ENCODE results near the gene PLD4.

PLD4 gene

DNA sequence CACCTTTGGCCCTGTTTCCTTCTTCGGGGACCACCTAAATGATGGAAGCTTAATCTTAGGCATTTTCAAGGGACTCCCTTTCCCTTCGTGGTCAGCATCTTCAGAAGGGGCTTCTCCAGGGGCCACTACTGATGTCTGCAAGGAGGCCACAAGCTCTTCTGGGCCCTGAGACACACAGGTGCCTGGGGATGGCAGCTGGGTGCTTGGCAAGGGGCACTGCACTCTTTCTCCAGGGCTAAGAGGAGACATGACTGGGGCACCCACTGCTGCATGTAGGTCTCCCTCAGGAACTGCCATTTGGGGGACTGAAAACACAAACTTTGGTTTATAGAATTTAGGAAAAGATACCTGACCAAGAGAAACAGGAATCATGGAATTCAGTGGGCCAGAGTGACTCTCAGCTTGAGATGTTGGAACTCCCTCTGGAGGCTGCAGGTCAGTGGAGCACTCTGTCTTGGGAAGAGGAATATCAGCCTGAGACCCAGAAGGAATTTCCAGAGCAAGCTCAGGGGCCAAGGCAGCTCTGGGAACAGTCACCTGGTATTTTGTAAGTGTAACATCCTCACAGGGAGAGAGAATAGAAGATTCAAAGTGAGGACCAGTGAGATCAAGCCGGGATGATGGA is 16.0 kb downstream of the PLD4 start:
- TF ChIP-seq RAD21 (IDR thresholded peaks at IDR 0.05; ENCODE audit: low read depth) (peak; percentile 39; the same call in 1 of the 2 replicates), YY1 (IDR thresholded peaks at IDR 0.05; ENCODE audit: low read depth) (no peak), ZBTB7A (IDR thresholded peaks at IDR 0.05; ENCODE audit: low read depth) (no peak)

DNA sequence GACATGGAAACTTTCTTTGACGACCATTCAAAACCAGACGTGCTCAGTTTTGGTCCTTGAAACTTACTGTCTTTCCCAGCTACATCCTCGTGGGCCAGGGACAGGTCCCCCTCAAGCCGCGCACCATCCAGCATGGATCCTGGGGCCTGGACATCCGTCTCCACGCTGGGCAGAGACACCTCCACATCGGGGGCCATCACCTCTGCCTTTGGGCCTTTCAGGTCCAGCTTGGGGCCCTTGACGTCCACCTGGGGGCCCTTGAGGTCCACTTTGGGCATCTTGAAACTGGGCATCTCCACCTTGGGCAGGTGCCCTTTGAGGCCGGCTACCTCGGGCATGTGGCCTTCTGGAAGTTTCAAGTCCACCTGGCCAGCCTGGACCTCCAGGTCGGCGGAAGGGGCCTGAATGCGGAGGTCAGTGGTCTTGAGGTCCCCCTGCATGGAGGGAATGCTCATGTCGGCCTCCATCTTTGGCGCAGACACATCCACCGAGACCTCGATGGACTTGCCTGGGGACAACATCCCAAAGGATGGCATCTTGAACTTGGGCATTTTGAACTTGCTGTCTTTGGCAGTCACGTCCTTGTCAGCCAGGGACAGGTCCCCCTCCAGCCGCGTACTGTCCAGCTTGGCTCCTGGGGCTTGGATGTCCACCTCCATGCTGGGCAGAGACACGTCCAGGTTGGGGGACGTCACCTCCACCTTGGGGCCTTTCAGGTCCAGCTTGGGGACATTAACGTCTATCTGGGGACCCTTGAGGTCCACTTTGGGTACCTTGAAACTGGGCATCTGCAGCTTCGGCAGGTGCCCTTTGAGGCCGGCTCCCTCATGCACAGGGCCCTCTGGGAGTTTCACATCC is 17.1 kb downstream of the PLD4 start:
- TF ChIP-seq TCF12 (IDR thresholded peaks at IDR 0.05; ENCODE audit: low read depth) (no peak), EP300 (IDR thresholded peaks at IDR 0.05; ENCODE audit: borderline replicate concordance) (no peak), EGR1 (IDR thresholded peaks at IDR 0.05) (no peak), RAD21 (IDR thresholded peaks at IDR 0.05; ENCODE audit: low read depth) (no peak), ZBTB7A (IDR thresholded peaks at IDR 0.05; ENCODE audit: low read depth) (no peak), TEAD4 (IDR thresholded peaks at IDR 0.05) (no peak), CREB1 (IDR thresholded peaks at IDR 0.05; ENCODE audit: low read depth) (no peak), TAF1 (IDR thresholded peaks at IDR 0.05; ENCODE audit: low read depth) (no peak), FOXM1 (IDR thresholded peaks at IDR 0.05; ENCODE audit: borderline replicate concordance, low read depth) (no peak), CEBPB (IDR thresholded peaks at IDR 0.05) (no peak)
- TF ChIP-seq, protein P1, sequence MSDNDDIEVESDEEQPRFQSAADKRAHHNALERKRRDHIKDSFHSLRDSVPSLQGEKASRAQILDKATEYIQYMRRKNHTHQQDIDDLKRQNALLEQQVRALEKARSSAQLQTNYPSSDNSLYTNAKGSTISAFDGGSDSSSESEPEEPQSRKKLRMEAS (IDR thresholded peaks at IDR 0.05), result no peak
- TF ChIP-seq, protein P2, sequence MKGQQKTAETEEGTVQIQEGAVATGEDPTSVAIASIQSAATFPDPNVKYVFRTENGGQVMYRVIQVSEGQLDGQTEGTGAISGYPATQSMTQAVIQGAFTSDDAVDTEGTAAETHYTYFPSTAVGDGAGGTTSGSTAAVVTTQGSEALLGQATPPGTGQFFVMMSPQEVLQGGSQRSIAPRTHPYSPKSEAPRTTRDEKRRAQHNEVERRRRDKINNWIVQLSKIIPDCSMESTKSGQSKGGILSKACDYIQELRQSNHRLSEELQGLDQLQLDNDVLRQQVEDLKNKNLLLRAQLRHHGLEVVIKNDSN (IDR thresholded peaks at IDR 0.05), result no peak
- TF ChIP-seq, protein P3, sequence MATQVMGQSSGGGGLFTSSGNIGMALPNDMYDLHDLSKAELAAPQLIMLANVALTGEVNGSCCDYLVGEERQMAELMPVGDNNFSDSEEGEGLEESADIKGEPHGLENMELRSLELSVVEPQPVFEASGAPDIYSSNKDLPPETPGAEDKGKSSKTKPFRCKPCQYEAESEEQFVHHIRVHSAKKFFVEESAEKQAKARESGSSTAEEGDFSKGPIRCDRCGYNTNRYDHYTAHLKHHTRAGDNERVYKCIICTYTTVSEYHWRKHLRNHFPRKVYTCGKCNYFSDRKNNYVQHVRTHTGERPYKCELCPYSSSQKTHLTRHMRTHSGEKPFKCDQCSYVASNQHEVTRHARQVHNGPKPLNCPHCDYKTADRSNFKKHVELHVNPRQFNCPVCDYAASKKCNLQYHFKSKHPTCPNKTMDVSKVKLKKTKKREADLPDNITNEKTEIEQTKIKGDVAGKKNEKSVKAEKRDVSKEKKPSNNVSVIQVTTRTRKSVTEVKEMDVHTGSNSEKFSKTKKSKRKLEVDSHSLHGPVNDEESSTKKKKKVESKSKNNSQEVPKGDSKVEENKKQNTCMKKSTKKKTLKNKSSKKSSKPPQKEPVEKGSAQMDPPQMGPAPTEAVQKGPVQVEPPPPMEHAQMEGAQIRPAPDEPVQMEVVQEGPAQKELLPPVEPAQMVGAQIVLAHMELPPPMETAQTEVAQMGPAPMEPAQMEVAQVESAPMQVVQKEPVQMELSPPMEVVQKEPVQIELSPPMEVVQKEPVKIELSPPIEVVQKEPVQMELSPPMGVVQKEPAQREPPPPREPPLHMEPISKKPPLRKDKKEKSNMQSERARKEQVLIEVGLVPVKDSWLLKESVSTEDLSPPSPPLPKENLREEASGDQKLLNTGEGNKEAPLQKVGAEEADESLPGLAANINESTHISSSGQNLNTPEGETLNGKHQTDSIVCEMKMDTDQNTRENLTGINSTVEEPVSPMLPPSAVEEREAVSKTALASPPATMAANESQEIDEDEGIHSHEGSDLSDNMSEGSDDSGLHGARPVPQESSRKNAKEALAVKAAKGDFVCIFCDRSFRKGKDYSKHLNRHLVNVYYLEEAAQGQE (IDR thresholded peaks at IDR 0.05; ENCODE audit: low read depth), result no peak

DNA sequence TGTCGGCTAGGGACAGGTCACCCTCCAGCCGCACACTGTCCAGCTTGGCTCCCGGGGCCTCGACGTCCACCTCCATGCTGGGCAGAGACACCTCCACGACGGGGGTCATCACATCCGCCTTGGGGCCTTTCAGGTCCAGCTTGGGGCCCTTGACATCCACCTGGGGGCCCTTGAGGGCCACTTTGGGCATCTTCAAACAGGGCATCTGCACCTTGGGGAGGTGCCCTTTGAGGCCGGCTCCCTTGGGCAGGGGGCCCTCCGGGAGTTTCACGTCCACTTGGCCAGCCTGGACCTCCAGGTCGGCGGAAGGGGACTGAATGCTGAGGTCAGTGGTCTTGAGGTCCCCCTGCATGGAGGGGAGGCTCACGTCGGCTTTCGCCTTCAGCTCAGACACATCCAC is 17.9 kb downstream of the PLD4 start:
- TF ChIP-seq, protein P2 (IDR thresholded peaks at IDR 0.05), result no peak
- no peak for TF ChIP-seq EGR1 (IDR thresholded peaks at IDR 0.05)
- TF ChIP-seq TEAD4 (IDR thresholded peaks at IDR 0.05), result no peak
- TF ChIP-seq, protein P1 (IDR thresholded peaks at IDR 0.05), result no peak
- TF ChIP-seq FOXM1 (IDR thresholded peaks at IDR 0.05; ENCODE audit: borderline replicate concordance, low read depth), result no peak
- no peak for TF ChIP-seq RAD21 (IDR thresholded peaks at IDR 0.05; ENCODE audit: low read depth)

DNA sequence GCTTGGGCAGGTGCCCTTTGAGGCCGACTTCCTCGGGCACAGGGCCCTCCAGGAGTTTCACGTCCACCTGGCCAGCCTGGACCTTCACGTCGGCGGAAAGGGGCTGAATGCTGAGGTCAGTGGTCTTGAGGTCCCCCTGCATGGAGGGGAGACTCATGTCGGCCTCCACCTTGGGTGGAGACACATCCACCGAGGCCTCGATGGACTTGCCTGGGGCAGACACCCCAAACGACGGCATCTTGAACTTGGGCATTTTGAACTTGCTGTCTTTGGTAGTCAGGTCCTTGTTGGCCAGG is 24.0 kb downstream of the PLD4 start:
- no peak for TF ChIP-seq TAF1 (IDR thresholded peaks at IDR 0.05; ENCODE audit: low read depth)
- no peak for TF ChIP-seq CEBPB (IDR thresholded peaks at IDR 0.05)
- no peak for TF ChIP-seq ZBTB7A (IDR thresholded peaks at IDR 0.05; ENCODE audit: low read depth)
- no peak for TF ChIP-seq CREB1 (IDR thresholded peaks at IDR 0.05; ENCODE audit: low read depth)
- no peak for TF ChIP-seq FOXM1 (IDR thresholded peaks at IDR 0.05; ENCODE audit: borderline replicate concordance, low read depth)
- TF ChIP-seq TEAD4 (IDR thresholded peaks at IDR 0.05), result no peak
- TF ChIP-seq, protein P3 (IDR thresholded peaks at IDR 0.05; ENCODE audit: low read depth), result no peak
- no peak for TF ChIP-seq NFIC (IDR thresholded peaks at IDR 0.05)
- no peak for TF ChIP-seq YY1 (IDR thresholded peaks at IDR 0.05; ENCODE audit: low read depth)
- TF ChIP-seq EP300 (IDR thresholded peaks at IDR 0.05; ENCODE audit: borderline replicate concordance), result no peak
- TF ChIP-seq EGR1 (IDR thresholded peaks at IDR 0.05), result no peak
- TF ChIP-seq, protein P2 (IDR thresholded peaks at IDR 0.05), result no peak

DNA sequence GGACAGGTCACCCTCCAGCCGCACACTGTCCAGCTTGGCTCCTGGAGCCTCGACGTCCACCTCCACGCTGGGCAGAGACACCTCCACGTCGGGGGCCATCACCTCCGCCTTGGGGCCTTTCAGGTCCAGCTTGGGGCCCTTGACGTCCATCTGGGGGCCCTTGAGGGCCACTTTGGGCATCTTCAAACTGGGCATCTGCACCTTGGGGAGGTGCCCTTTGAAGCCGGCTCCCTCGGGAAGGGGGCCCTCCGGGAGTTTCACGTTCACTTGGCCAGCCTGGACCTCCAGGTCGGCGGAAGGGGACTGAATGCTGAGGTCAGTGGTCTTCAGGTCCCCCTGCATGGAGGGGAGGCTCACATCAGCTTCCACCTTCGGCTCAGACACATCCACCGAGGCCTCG is 25.3 kb downstream of the PLD4 start:
- no peak for TF ChIP-seq TCF12 (IDR thresholded peaks at IDR 0.05; ENCODE audit: low read depth)
- TF ChIP-seq CREB1 (IDR thresholded peaks at IDR 0.05; ENCODE audit: low read depth), result no peak
- TF ChIP-seq YY1 (IDR thresholded peaks at IDR 0.05; ENCODE audit: low read depth), result no peak
- no peak for TF ChIP-seq ZBTB7A (IDR thresholded peaks at IDR 0.05; ENCODE audit: low read depth)

All from Ishikawa (cell line).